ENCODE measurements around the gene ZSWIM3.

The ZSWIM3 gene

GRCh38 chr20:45921337-45922189, 64.1 kb downstream of the ZSWIM3 start:
- H3K4me3 ChIP-seq (ENCODE audit: low read depth, low read length) = no peak overlapping the region
- DNase-seq (ENCODE audit: low read depth) = no peak

GRCh38 chr20:45924391-45925261, 67.2 kb downstream of the ZSWIM3 start:
- no peak overlapping the region for H3K4me3 ChIP-seq (ENCODE audit: low read depth, low read length)
- DNase-seq (ENCODE audit: low read depth) = no peak

GRCh38 chr20:45925821-45926506, 68.5 kb downstream of the ZSWIM3 start:
- DNase-seq (ENCODE audit: low read depth) = no peak
- no peak overlapping the region for H3K4me3 ChIP-seq (ENCODE audit: low read depth, low read length)

- H3K4me3 ChIP-seq (ENCODE audit: low read depth, low read length) = no peak overlapping the region
- no peak for DNase-seq (ENCODE audit: low read depth)
Observed at GRCh38 chr20:45926731-45927070, 69.3 kb downstream of the ZSWIM3 start.

- no peak for DNase-seq (ENCODE audit: low read depth)
- H3K4me3 ChIP-seq (ENCODE audit: low read depth, low read length) = no peak overlapping the region
Observed at GRCh38 chr20:45927071-45927878, 69.9 kb downstream of the ZSWIM3 start.

Data from skeletal muscle cell (primary cell).